ENCODE results near the gene MFSD11. TPM values are rescaled to one million over a fixed set of nuclear protein-coding genes. Genes with fewer than 3 reads are reported as not detected.

MFSD11 gene
- total and polyA plus RNA-seq, 2 donors (not counting 3 experiments of a cell fraction or from before 2014, with no cell fraction given), result 23.5 to 35.2 TPM

- H4K20me1 ChIP-seq (replicated peaks; ENCODE audit: control insufficient read depth, extremely low read depth, insufficient read depth, low read length), result no peaks in the 10 kb centered on the region
- H3K79me2 ChIP-seq (ENCODE audit: control insufficient read depth, insufficient read depth, low read length), result peaks cover 12% of the 10 kb centered on the region
- intact Hi-C loops (cut with micrococcal nuclease), result no loop called here
Measured at GRCh38 chr17:76689859-76690258, 48.1 kb upstream of the MFSD11 start.

More at GRCh38 chr17:76689859-76690258, 48.1 kb upstream of the MFSD11 start:
- no peaks in the 10 kb centered on the region for H3K36me3 ChIP-seq (ENCODE audit: control insufficient read depth in 2 of 2, extremely low read depth in 1 of 2, insufficient read depth in 2 of 2, low read length in 2 of 2)
- ChIA-PET POLR2A (no interaction called here), CTCF (interaction anchor here (3.3 kb wide), 1 partner anchor 9 kb away, joined by 19 read pairs; no protein-coding TSS in a partner anchor)
- no peak overlapping the region for H2AFZ ChIP-seq (ENCODE audit: low read depth, low read length)
- H3K4me3 ChIP-seq (replicated peaks in 1 of 3; ENCODE audit: insufficient read depth in 1 of 3, low read depth in 1 of 3, low read length in 3 of 3), result no peak overlapping the region
- no TSS peak for BruUV-seq (replicated peaks)
- H3K9ac ChIP-seq (replicated peaks; ENCODE audit: extremely low read depth, insufficient read depth, low read length), result no peak overlapping the region
- dilution Hi-C loops (cut with MboI; ENCODE audit: extremely low pct_ligation_motif_present, low sequenced_read_pairs), result no loop called here
- H3K4me2 ChIP-seq (ENCODE audit: insufficient read depth, low read length), result no peak overlapping the region
- no peaks in the 10 kb centered on the region for H3K9me1 ChIP-seq (replicated peaks; ENCODE audit: control insufficient read depth, extremely low read depth, insufficient read depth, low read length)
- no peaks in the 10 kb centered on the region for H3K27me3 ChIP-seq (ENCODE audit: control insufficient read depth in 2 of 2, insufficient read depth in 2 of 2, low read length in 2 of 2)
- H3K27ac ChIP-seq (ENCODE audit: insufficient read depth, low read depth, low read length), result no peak overlapping the region
- no peak for TF ChIP-seq CTCF (IDR thresholded peaks at IDR 0.05; ENCODE audit: extremely low read depth in 1 of 2, insufficient read depth in 1 of 2, low read depth in 1 of 2, low read length in 2 of 2)
- TF ChIP-seq JUN (IDR thresholded peaks at IDR 0.05; ENCODE audit: borderline replicate concordance, insufficient read depth, insufficient read length, low read depth), result no peak
- no peak for TF ChIP-seq POLR2AphosphoS5 (IDR thresholded peaks at IDR 0.05; ENCODE audit: insufficient read depth, low read depth, low read length)
- no peak for TF ChIP-seq GATA2 (IDR thresholded peaks at IDR 0.05; ENCODE audit: insufficient read depth, insufficient read length, low read depth, low read length)
- TF ChIP-seq FOS (IDR thresholded peaks at IDR 0.05; ENCODE audit: borderline replicate concordance, insufficient read depth, low read length), result no peak
- no peak for TF ChIP-seq EZH2 (IDR thresholded peaks at IDR 0.05; ENCODE audit: borderline replicate concordance, low read depth, low read length, severe bottlenecking)
- TF ChIP-seq MYC (IDR thresholded peaks at IDR 0.05; ENCODE audit: low read depth, low read length), result no peak
- no peak for TF ChIP-seq POLR2A (IDR thresholded peaks at IDR 0.05; ENCODE audit: low read depth, low read length)
- TF ChIP-seq MAX (IDR thresholded peaks at IDR 0.05; ENCODE audit: insufficient read depth, insufficient read length), result no peak
- H3K9me3 ChIP-seq (replicated peaks; ENCODE audit: control insufficient read depth, insufficient read depth, low read length), result no peaks in the 10 kb centered on the region
- H3K4me1 ChIP-seq (ENCODE audit: control insufficient read depth, extremely low read depth, insufficient read depth, low read length), result peaks cover 14% of the 10 kb centered on the region
- no peak for DNase-seq (ENCODE audit: low read depth, low spot score)
- no peak for FAIRE-seq
